OCI-LY7 (cell line): Measurements from ENCODE around the gene CRTAC1. TPM values are rescaled to one million over a fixed set of nuclear protein-coding genes. Genes with fewer than 3 reads are reported as not detected.

Source experiments
- BruUV-seq: library from RNA; stranded (reverse); fragments of 400-500 nt; replicated peaks from 2 replicates; lab custom pipeline; 2021; lab: Mats Ljungman, UMichigan
- CTCF ChIA-PET: fragments of 300-600 bp; sonication (Branson Sonifier 250); formaldehyde crosslinking; loops from one replicate; lab custom pipeline; 2022; ENCODE audit warnings: antibody characterized with exemption; ENCODE audit not compliant: unreplicated experiment; lab: Charles Lee
- POLR2A ChIA-PET: fragments of 300-600 bp; sonication (Branson Sonifier 250); formaldehyde crosslinking; loops from one replicate; lab custom pipeline; 2022; ENCODE audit warnings: antibody characterized with exemption; lab: Charles Lee
- DNase-seq: peaks from one replicate; pipeline ENCODE4 v3.0.0-alpha.2; 2015; ENCODE audit warnings: low spot score
- H2AFZ ChIP-seq: fragments of 200-600 bp; sonication (generic), shearing (Covaris generic); 2 replicates; pipeline ENCODE4 v1.6.1; 2014; ENCODE audit warnings: mild to moderate bottlenecking, antibody characterized with exemption, low read length, moderate library complexity
- H3K27ac ChIP-seq: fragments of 200-600 bp; sonication (generic); 2 replicates; pipeline ENCODE4 v1.5.1; 2014; ENCODE audit warnings: mixed run types, low read depth, mild to moderate bottlenecking, moderate library complexity, low read length, inconsistent platforms; ENCODE audit not compliant: poor library complexity, severe bottlenecking
- H3K36me3 ChIP-seq: fragments of 200-600 bp; sonication (generic); 2 replicates; pipeline ENCODE4 v1.6.1; 2014; ENCODE audit warnings: mild to moderate bottlenecking, antibody characterized with exemption, low read length, moderate library complexity, mixed read lengths; ENCODE audit not compliant: insufficient read depth
- H3K4me1 ChIP-seq: fragments of 200-600 bp; sonication (generic); 2 replicates; pipeline ENCODE4 v1.5.1; 2014; ENCODE audit warnings: mild to moderate bottlenecking, low read length; ENCODE audit not compliant: insufficient read depth, poor library complexity, severe bottlenecking
- H3K4me2 ChIP-seq: fragments of 200-600 bp; sonication (generic); 2 replicates; pipeline ENCODE4 v1.6.1; 2014; ENCODE audit warnings: mild to moderate bottlenecking, low read length
- H3K4me3 ChIP-seq: fragments of 200-600 bp; sonication (generic); 2 replicates; pipeline ENCODE4 v1.5.1; 2014; ENCODE audit warnings: mild to moderate bottlenecking, low read depth, low read length; ENCODE audit not compliant: poor library complexity, severe bottlenecking
- H3K79me2 ChIP-seq: fragments of 200-600 bp; sonication (generic); 2 replicates; pipeline ENCODE4 v1.6.1; 2016; ENCODE audit warnings: low read depth, mild to moderate bottlenecking, low read length, moderate library complexity, mixed read lengths; ENCODE audit not compliant: insufficient read depth
- H3K9me2 ChIP-seq: fragments of 200-600 bp; sonication (generic); 2 replicates; pipeline ENCODE4 v1.6.1; 2016; ENCODE audit warnings: mild to moderate bottlenecking, low read length, mixed read lengths; ENCODE audit not compliant: insufficient read depth
- H3K9me3 ChIP-seq: fragments of 200-600 bp; sonication (generic); 2 replicates; pipeline ENCODE4 v1.6.1; 2014; ENCODE audit warnings: mild to moderate bottlenecking, mixed run types, low read length, mixed read lengths
- H4K20me1 ChIP-seq: fragments of 200-600 bp; sonication (generic); 2 replicates; pipeline ENCODE4 v1.6.1; 2014; ENCODE audit warnings: mild to moderate bottlenecking, antibody characterized with exemption, low read length, moderate library complexity, mixed read lengths; ENCODE audit not compliant: insufficient read depth
- CTCF ChIP-seq: fragments of 200-600 bp; sonication (generic); conservative IDR thresholded peaks from 2 replicates; pipeline ENCODE4 v1.5.1; 2014; ENCODE audit warnings: mild to moderate bottlenecking, antibody characterized with exemption, low read length, moderate library complexity, mixed read lengths
- EZH2phosphoT487 ChIP-seq: fragments of 200-600 bp; sonication (generic); IDR thresholded peaks from 2 replicates; pipeline ENCODE4 v1.6.1; 2018; ENCODE audit warnings: low read depth, borderline replicate concordance, mild to moderate bottlenecking, mixed run types, antibody characterized with exemption, low read length, moderate library complexity, mixed read lengths
- intact Hi-C: fragments of 100-400 bp; cut with micrococcal nuclease; formaldehyde crosslinking; loops from one replicate; pipeline ENCODE4 v1.10.0; 2022; ENCODE audit not compliant: unreplicated experiment
- total RNA-seq, 2 experiments: library from RNA; depleted of rRNA in 1 of 2; stranded (reverse); fragments of >200 nt in 1 of 2; shearing (Covaris generic) in 1 of 2; gene quantifications; 2 replicates each; pipeline ENCODE4 v1.2.3, GENCODE V29; 2014 to 2022

The CRTAC1 gene
- total RNA-seq, 2 experiments from 2014 or later: not detected

- Histone ChIP-seq H3K4me2 (no peak overlapping the region), H2AFZ (no peak overlapping the region), H3K9me3 (no peaks in the 10 kb centered on the region), H3K9me2 (no peaks in the 10 kb centered on the region), H3K36me3 (no peaks in the 10 kb centered on the region), H3K4me3 (no peak overlapping the region), H3K27ac (no peak overlapping the region), H3K4me1 (no peaks in the 10 kb centered on the region), H3K79me2 (no peaks in the 10 kb centered on the region), H4K20me1 (no peaks in the 10 kb centered on the region)
- ChIA-PET CTCF (no interaction called here), POLR2A (interaction anchor here (0.6 kb wide), 1 partner anchor 140 kb away, joined by 3 read pairs; no protein-coding TSS in a partner anchor)
- intact Hi-C loops: no loop called here
- no TSS peak for BruUV-seq
- no peak for DNase-seq
- TF ChIP-seq EZH2phosphoT487 (no peak), CTCF (no peak)
These were observed 46.8 kb upstream of the CRTAC1 start for GRCh38 chr10:98077223-98077622.

GRCh38 chr10:98076086-98076485 lies 45.7 kb upstream of the CRTAC1 start:
- Histone ChIP-seq H3K9me2 (no peaks in the 10 kb centered on the region), H3K9me3 (no peaks in the 10 kb centered on the region), H2AFZ (no peak overlapping the region), H3K4me1 (no peaks in the 10 kb centered on the region), H3K4me3 (no peak overlapping the region), H3K36me3 (no peaks in the 10 kb centered on the region), H3K79me2 (no peaks in the 10 kb centered on the region), H4K20me1 (no peaks in the 10 kb centered on the region), H3K4me2 (no peak overlapping the region), H3K27ac (no peak overlapping the region)
- TF ChIP-seq CTCF: no peak
- no peak for TF ChIP-seq EZH2phosphoT487
- BruUV-seq: no TSS peak
- POLR2A ChIA-PET: no interaction called here
- CTCF ChIA-PET: no interaction called here
- intact Hi-C loops: no loop called here
- DNase-seq: no peak

- no peaks in the 10 kb centered on the region for H4K20me1 ChIP-seq
- H3K9me2 ChIP-seq: no peaks in the 10 kb centered on the region
- no peak overlapping the region for H3K4me3 ChIP-seq
- POLR2A ChIA-PET: no interaction called here
- intact Hi-C loops: no loop called here
- no peaks in the 10 kb centered on the region for H3K79me2 ChIP-seq
- BruUV-seq: no TSS peak
- TF ChIP-seq EZH2phosphoT487 (no peak), CTCF (no peak)
- H3K4me2 ChIP-seq: no peak overlapping the region
- DNase-seq: peak; percentile 15
- no peaks in the 10 kb centered on the region for H3K36me3 ChIP-seq
- no peak overlapping the region for H3K27ac ChIP-seq
- H2AFZ ChIP-seq: no peak overlapping the region
- CTCF ChIA-PET: no interaction called here
- H3K9me3 ChIP-seq: no peaks in the 10 kb centered on the region
- H3K4me1 ChIP-seq: no peaks in the 10 kb centered on the region
These were observed 44.0 kb upstream of the CRTAC1 start for GRCh38 chr10:98074315-98074911.
